Neural cell (in vitro differentiated cells): ENCODE results near the gene GDPD5.

ENCODE experiments used
- EP300 ChIP-seq: fragments of 450-650 bp; conservative IDR thresholded peaks from 2 replicates; pipeline ENCODE4 v1.6.1; 2014; ENCODE audit warnings: antibody characterized with exemption, mild to moderate bottlenecking, moderate library complexity; ENCODE audit not compliant: poor library complexity, severe bottlenecking
- EZH2 ChIP-seq: fragments of 200-600, 300-800 bp; shearing (Covaris generic), sonication (generic); IDR thresholded peaks from 2 replicates; pipeline ENCODE4 v1.6.1; 2014; ENCODE audit warnings: antibody characterized with exemption, low read length, borderline replicate concordance, mild to moderate bottlenecking; ENCODE audit not compliant: insufficient read depth, poor library complexity, severe bottlenecking
- MXI1 ChIP-seq: fragments of 450-650 bp; conservative IDR thresholded peaks from 2 replicates; pipeline ENCODE4 v1.6.1; 2014; ENCODE audit warnings: antibody characterized with exemption, mild to moderate bottlenecking; ENCODE audit not compliant: poor library complexity, severe bottlenecking
- POLR2AphosphoS5 ChIP-seq: IDR thresholded peaks from 2 replicates; pipeline ENCODE4 v1.6.1; 2012
- SMC3 ChIP-seq: fragments of 450-650 bp; conservative IDR thresholded peaks from 2 replicates; pipeline ENCODE4 v1.6.1; 2014; ENCODE audit warnings: antibody characterized with exemption, mild to moderate bottlenecking, moderate library complexity; ENCODE audit not compliant: poor library complexity
- TAF1 ChIP-seq: IDR thresholded peaks from 2 replicates; pipeline ENCODE4 v1.6.1; 2012; ENCODE audit warnings: low read depth
- TF ChIP-seq, protein P1 (sequence below): fragments of 450-650 bp; IDR thresholded peaks from 2 replicates; pipeline ENCODE4 v1.5.1; 2014; ENCODE audit warnings: antibody characterized with exemption, mild to moderate bottlenecking, moderate library complexity; ENCODE audit not compliant: poor library complexity, severe bottlenecking
- TF ChIP-seq, protein P2 (sequence below): IDR thresholded peaks from 2 replicates; pipeline ENCODE4 v1.6.1; 2012; ENCODE audit warnings: borderline replicate concordance

DNA sequence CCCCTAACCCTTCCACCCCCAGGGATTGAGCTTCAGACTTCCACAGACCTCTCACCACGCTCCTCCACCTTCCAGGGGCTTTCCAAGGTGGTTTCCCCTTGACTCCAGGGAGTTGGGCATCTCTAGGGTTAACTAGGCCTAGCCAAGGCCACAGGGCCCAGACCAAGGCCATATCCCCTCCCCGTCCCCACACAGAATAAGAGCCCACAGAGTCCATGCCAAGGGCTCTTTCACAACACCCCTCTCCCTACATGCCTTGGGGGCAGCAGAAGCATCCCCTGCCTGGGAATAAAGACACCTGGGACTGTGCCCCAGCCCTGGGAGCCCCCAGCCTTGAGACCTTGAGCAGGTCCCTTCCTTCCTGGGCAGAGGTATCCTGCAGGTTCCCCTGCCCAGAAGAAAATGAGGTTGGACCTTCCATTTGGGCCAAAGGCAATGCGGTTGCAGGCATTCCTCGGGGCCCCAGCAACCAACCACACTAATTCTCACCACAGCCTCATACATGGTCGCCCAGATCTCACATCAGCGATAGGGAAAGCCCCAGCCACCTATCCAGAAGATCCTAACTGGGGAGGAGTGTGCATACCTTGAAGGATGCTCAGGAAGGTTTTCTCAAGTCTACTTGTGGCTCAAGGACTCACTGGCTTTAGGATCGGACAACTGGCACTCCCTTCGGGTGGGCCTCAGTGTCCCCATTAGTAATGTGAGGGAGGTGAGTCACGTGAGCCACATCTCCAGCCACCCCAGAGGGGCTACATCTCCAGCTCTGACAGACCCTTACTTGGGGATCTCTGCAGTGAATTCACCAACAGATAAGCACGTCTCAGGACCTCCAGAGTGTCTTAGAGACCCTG lies 1.7 kb downstream of the GDPD5 start:
- TF ChIP-seq, protein P1, sequence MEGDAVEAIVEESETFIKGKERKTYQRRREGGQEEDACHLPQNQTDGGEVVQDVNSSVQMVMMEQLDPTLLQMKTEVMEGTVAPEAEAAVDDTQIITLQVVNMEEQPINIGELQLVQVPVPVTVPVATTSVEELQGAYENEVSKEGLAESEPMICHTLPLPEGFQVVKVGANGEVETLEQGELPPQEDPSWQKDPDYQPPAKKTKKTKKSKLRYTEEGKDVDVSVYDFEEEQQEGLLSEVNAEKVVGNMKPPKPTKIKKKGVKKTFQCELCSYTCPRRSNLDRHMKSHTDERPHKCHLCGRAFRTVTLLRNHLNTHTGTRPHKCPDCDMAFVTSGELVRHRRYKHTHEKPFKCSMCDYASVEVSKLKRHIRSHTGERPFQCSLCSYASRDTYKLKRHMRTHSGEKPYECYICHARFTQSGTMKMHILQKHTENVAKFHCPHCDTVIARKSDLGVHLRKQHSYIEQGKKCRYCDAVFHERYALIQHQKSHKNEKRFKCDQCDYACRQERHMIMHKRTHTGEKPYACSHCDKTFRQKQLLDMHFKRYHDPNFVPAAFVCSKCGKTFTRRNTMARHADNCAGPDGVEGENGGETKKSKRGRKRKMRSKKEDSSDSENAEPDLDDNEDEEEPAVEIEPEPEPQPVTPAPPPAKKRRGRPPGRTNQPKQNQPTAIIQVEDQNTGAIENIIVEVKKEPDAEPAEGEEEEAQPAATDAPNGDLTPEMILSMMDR, result no peak
- TF ChIP-seq MXI1 (no peak), SMC3 (no peak), POLR2AphosphoS5 (no peak), TAF1 (no peak), EZH2 (no peak), EP300 (no peak)
- TF ChIP-seq, protein P2, sequence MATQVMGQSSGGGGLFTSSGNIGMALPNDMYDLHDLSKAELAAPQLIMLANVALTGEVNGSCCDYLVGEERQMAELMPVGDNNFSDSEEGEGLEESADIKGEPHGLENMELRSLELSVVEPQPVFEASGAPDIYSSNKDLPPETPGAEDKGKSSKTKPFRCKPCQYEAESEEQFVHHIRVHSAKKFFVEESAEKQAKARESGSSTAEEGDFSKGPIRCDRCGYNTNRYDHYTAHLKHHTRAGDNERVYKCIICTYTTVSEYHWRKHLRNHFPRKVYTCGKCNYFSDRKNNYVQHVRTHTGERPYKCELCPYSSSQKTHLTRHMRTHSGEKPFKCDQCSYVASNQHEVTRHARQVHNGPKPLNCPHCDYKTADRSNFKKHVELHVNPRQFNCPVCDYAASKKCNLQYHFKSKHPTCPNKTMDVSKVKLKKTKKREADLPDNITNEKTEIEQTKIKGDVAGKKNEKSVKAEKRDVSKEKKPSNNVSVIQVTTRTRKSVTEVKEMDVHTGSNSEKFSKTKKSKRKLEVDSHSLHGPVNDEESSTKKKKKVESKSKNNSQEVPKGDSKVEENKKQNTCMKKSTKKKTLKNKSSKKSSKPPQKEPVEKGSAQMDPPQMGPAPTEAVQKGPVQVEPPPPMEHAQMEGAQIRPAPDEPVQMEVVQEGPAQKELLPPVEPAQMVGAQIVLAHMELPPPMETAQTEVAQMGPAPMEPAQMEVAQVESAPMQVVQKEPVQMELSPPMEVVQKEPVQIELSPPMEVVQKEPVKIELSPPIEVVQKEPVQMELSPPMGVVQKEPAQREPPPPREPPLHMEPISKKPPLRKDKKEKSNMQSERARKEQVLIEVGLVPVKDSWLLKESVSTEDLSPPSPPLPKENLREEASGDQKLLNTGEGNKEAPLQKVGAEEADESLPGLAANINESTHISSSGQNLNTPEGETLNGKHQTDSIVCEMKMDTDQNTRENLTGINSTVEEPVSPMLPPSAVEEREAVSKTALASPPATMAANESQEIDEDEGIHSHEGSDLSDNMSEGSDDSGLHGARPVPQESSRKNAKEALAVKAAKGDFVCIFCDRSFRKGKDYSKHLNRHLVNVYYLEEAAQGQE, result no peak
